ENCODE data around the gene SMARCC2. TPM values are rescaled to one million over a fixed set of nuclear protein-coding genes. Genes with fewer than 3 reads are reported as not detected.

Gene SMARCC2
- total and polyA plus RNA-seq, 9 of the 15 experiments (the other 6 are each of a cell fraction or from before 2014, with no cell fraction given) = 11.9 to 86.0 (median 36.6) TPM

DNA sequence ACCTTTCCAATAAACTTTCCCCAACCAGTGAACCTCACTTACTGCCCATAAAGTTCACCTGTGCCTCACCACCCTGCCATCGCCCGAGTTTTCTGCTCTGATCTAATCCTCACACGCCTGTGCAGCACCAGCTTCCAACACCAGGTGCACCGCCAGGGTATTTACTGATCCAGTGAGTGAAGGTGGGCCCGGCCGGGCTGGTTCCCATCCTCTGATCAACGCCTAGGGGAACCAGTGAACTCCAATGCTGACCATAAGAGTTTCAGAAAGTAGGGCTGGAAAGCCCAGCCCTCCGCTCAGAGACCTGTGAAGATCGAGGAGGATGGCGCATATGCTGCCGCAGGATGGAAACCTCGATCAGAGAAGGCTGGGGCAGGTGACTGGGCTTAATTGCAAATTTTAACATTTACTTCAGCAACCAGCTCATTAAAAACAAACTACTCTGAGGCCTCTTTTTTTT is 37.6 kb downstream of the SMARCC2 start (continued):
- TF ChIP-seq, protein P1, sequence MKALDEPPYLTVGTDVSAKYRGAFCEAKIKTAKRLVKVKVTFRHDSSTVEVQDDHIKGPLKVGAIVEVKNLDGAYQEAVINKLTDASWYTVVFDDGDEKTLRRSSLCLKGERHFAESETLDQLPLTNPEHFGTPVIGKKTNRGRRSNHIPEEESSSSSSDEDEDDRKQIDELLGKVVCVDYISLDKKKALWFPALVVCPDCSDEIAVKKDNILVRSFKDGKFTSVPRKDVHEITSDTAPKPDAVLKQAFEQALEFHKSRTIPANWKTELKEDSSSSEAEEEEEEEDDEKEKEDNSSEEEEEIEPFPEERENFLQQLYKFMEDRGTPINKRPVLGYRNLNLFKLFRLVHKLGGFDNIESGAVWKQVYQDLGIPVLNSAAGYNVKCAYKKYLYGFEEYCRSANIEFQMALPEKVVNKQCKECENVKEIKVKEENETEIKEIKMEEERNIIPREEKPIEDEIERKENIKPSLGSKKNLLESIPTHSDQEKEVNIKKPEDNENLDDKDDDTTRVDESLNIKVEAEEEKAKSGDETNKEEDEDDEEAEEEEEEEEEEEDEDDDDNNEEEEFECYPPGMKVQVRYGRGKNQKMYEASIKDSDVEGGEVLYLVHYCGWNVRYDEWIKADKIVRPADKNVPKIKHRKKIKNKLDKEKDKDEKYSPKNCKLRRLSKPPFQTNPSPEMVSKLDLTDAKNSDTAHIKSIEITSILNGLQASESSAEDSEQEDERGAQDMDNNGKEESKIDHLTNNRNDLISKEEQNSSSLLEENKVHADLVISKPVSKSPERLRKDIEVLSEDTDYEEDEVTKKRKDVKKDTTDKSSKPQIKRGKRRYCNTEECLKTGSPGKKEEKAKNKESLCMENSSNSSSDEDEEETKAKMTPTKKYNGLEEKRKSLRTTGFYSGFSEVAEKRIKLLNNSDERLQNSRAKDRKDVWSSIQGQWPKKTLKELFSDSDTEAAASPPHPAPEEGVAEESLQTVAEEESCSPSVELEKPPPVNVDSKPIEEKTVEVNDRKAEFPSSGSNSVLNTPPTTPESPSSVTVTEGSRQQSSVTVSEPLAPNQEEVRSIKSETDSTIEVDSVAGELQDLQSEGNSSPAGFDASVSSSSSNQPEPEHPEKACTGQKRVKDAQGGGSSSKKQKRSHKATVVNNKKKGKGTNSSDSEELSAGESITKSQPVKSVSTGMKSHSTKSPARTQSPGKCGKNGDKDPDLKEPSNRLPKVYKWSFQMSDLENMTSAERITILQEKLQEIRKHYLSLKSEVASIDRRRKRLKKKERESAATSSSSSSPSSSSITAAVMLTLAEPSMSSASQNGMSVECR (CRISPR knock-in tag; IDR thresholded peaks at IDR 0.05) = peak; percentile 23; the same call in 1 of the 2 replicates
- TF ChIP-seq, protein P2, sequence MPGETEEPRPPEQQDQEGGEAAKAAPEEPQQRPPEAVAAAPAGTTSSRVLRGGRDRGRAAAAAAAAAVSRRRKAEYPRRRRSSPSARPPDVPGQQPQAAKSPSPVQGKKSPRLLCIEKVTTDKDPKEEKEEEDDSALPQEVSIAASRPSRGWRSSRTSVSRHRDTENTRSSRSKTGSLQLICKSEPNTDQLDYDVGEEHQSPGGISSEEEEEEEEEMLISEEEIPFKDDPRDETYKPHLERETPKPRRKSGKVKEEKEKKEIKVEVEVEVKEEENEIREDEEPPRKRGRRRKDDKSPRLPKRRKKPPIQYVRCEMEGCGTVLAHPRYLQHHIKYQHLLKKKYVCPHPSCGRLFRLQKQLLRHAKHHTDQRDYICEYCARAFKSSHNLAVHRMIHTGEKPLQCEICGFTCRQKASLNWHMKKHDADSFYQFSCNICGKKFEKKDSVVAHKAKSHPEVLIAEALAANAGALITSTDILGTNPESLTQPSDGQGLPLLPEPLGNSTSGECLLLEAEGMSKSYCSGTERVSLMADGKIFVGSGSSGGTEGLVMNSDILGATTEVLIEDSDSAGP (CRISPR knock-in tag; IDR thresholded peaks at IDR 0.05) = no peak
- TF ChIP-seq HDAC6 (IDR thresholded peaks at IDR 0.05; ENCODE audit: low read depth, low read length) (no peak), MCM2 (IDR thresholded peaks at IDR 0.05; ENCODE audit: low read depth) (no peak), NRF1 (conservative IDR thresholded peaks at IDR 0.05 in 1 of 2, IDR thresholded peaks at IDR 0.05 in 1 of 2) (peak; percentile 46 to 58), TAL1 (IDR thresholded peaks at IDR 0.05) (no peak), PCBP2 (IDR thresholded peaks at IDR 0.05; ENCODE audit: low read depth, low read length, poor library complexity, severe bottlenecking) (no peak), ZFX (CRISPR knock-in tag; IDR thresholded peaks at IDR 0.05) (0 out of 2 replicates have a peak, but pooled peaks have one; percentile 4), MAFG (tag; conservative IDR thresholded peaks at IDR 0.05) (0 out of 2 replicates have a peak, but pooled peaks have one; percentile 26), ZZZ3 (IDR thresholded peaks at IDR 0.05) (0 out of 2 replicates have a peak, but pooled peaks have one; percentile 27), EWSR1 (IDR thresholded peaks at IDR 0.05; ENCODE audit: borderline replicate concordance, low read depth, partially characterized antibody) (no peak), SAFB2 (IDR thresholded peaks at IDR 0.05; ENCODE audit: borderline replicate concordance, low read depth, low read length, severe bottlenecking) (no peak), BCOR (IDR thresholded peaks at IDR 0.05) (no peak)
- TF ChIP-seq, protein P3, sequence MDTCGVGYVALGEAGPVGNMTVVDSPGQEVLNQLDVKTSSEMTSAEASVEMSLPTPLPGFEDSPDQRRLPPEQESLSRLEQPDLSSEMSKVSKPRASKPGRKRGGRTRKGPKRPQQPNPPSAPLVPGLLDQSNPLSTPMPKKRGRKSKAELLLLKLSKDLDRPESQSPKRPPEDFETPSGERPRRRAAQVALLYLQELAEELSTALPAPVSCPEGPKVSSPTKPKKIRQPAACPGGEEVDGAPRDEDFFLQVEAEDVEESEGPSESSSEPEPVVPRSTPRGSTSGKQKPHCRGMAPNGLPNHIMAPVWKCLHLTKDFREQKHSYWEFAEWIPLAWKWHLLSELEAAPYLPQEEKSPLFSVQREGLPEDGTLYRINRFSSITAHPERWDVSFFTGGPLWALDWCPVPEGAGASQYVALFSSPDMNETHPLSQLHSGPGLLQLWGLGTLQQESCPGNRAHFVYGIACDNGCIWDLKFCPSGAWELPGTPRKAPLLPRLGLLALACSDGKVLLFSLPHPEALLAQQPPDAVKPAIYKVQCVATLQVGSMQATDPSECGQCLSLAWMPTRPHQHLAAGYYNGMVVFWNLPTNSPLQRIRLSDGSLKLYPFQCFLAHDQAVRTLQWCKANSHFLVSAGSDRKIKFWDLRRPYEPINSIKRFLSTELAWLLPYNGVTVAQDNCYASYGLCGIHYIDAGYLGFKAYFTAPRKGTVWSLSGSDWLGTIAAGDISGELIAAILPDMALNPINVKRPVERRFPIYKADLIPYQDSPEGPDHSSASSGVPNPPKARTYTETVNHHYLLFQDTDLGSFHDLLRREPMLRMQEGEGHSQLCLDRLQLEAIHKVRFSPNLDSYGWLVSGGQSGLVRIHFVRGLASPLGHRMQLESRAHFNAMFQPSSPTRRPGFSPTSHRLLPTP (IDR thresholded peaks at IDR 0.05; ENCODE audit: borderline replicate concordance, extremely low read depth, insufficient read length) = no peak
- TF ChIP-seq, protein P4, sequence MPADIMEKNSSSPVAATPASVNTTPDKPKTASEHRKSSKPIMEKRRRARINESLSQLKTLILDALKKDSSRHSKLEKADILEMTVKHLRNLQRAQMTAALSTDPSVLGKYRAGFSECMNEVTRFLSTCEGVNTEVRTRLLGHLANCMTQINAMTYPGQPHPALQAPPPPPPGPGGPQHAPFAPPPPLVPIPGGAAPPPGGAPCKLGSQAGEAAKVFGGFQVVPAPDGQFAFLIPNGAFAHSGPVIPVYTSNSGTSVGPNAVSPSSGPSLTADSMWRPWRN (IDR thresholded peaks at IDR 0.05; ENCODE audit: low read depth) = no peak
- TF ChIP-seq, protein P5, sequence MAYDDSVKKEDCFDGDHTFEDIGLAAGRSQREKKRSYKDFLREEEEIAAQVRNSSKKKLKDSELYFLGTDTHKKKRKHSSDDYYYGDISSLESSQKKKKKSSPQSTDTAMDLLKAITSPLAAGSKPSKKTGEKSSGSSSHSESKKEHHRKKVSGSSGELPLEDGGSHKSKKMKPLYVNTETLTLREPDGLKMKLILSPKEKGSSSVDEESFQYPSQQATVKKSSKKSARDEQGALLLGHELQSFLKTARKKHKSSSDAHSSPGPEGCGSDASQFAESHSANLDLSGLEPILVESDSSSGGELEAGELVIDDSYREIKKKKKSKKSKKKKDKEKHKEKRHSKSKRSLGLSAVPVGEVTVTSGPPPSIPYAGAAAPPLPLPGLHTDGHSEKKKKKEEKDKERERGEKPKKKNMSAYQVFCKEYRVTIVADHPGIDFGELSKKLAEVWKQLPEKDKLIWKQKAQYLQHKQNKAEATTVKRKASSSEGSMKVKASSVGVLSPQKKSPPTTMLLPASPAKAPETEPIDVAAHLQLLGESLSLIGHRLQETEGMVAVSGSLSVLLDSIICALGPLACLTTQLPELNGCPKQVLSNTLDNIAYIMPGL (CRISPR knock-in tag; IDR thresholded peaks at IDR 0.05) = no peak

Measured in K562 (cell line).